ENCODE results near the gene TUSC2.

DNA sequence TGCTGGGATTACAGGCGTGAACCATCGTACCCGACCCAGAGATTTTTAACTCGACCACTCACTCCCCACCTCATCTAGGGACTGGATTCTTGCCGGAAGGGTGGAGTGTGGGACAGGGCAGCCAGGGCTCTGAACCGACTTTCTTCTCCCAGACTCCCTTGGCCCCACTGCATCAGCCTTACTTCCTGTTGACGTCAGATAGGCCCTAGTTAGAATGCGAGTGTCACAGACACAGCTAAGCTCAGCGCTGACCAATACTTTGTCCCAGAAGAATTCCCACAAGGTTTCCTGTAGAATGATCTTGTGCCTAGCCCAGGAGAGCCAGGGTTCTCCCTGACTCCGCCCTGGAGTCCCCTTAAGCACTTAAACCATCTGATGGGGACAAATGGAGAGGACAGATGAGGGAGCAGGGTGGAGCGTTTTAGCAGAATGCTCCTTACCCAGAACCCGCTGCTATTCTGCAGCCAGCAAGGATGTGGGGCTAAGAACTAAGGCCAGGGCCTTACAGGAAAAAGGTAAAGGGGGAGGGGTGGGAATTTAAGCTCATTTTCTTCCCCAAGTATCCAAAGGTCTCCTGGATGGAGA is 5.8 kb upstream of the TUSC2 start:
- TF ChIP-seq, protein P1, sequence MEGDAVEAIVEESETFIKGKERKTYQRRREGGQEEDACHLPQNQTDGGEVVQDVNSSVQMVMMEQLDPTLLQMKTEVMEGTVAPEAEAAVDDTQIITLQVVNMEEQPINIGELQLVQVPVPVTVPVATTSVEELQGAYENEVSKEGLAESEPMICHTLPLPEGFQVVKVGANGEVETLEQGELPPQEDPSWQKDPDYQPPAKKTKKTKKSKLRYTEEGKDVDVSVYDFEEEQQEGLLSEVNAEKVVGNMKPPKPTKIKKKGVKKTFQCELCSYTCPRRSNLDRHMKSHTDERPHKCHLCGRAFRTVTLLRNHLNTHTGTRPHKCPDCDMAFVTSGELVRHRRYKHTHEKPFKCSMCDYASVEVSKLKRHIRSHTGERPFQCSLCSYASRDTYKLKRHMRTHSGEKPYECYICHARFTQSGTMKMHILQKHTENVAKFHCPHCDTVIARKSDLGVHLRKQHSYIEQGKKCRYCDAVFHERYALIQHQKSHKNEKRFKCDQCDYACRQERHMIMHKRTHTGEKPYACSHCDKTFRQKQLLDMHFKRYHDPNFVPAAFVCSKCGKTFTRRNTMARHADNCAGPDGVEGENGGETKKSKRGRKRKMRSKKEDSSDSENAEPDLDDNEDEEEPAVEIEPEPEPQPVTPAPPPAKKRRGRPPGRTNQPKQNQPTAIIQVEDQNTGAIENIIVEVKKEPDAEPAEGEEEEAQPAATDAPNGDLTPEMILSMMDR (IDR thresholded peaks at IDR 0.05): no peak
- peak in 2 of 3 donors; percentile 13 to 19 for TF ChIP-seq POLR2A (IDR thresholded peaks at IDR 0.05)
